H1 (cell line): ENCODE results near the gene SLU7. TPM values are rescaled to one million over a fixed set of nuclear protein-coding genes. Genes with fewer than 3 reads are reported as not detected.
A peak's percentile ranks its signal among the peaks of the same experiment; 100 is the strongest.

Experiments used
- CTCF ChIA-PET: fragments of 300-600 bp; sonication (Branson Sonifier 250); formaldehyde crosslinking; loops from one replicate; lab custom pipeline; 2021; ENCODE audit not compliant: partially characterized antibody; lab: Charles Lee
- POLR2A ChIA-PET: fragments of 300-600 bp; sonication (Branson Sonifier 250); formaldehyde crosslinking; loops from one replicate; lab custom pipeline; 2021; ENCODE audit warnings: inconsistent platforms; ENCODE audit not compliant: partially characterized antibody; lab: Charles Lee
- DNase-seq, 2 experiments: peaks; one replicate each; pipeline versions ENCODE4 v3.0.0 to v3.0.0-alpha.2; 2010 to 2022; ENCODE audit warnings: low spot score in 2 of 2, low read depth in 1 of 2, mixed read lengths in 1 of 2
- FAIRE-seq: peaks from 2 replicates; lab custom pipeline; 2011; peaks lifted over from hg19 to GRCh38; lab: Jason Lieb, UNC
- H2AFZ ChIP-seq: 2 replicates; pipeline ENCODE4 v1.8.1; 2012; ENCODE audit warnings: low read length, inconsistent platforms
- H2AK5ac ChIP-seq: 2 replicates; pipeline ENCODE4 v1.6.1; 2013; ENCODE audit warnings: low read depth, low read length
- H2BK120ac ChIP-seq: replicated peaks from 2 replicates; pipeline ENCODE3; 2013; ENCODE audit warnings: low read depth, low read length, inconsistent platforms
- H2BK12ac ChIP-seq: 2 replicates; pipeline ENCODE4 v1.6.1; 2013; ENCODE audit warnings: low read depth, low read length
- H2BK15ac ChIP-seq: 2 replicates; pipeline ENCODE4 v1.6.1; 2013; ENCODE audit warnings: low read length
- H2BK20ac ChIP-seq: 2 replicates; pipeline ENCODE4 v1.6.1; 2013; ENCODE audit warnings: low read length
- H2BK5ac ChIP-seq: 2 replicates; pipeline ENCODE4 v1.6.1; 2013; ENCODE audit warnings: low read depth, low read length
- H3K14ac ChIP-seq: 2 replicates; pipeline ENCODE4 v1.6.1; 2013; ENCODE audit warnings: inconsistent platforms; ENCODE audit not compliant: insufficient read length
- H3K18ac ChIP-seq: 2 replicates; pipeline ENCODE4 v1.6.1; 2013; ENCODE audit warnings: low read length; ENCODE audit errors: extremely low read depth
- H3K23ac ChIP-seq: 2 replicates; pipeline ENCODE4 v1.6.1; 2013; ENCODE audit warnings: inconsistent platforms; ENCODE audit not compliant: insufficient read length
- H3K23me2 ChIP-seq: 2 replicates; pipeline ENCODE4 v1.6.1; 2013; ENCODE audit warnings: low read depth, low read length
- H3K27ac ChIP-seq: 2 replicates; pipeline ENCODE4 v1.6.1; 2011; ENCODE audit warnings: low read depth, low read length, inconsistent platforms
- H3K27me3 ChIP-seq, 4 experiments: replicated peaks in 1 of 4; 1 replicate in 1 of 4; 2 replicates in 3 of 4; pipeline versions ENCODE4 v1.6.1 to v1.8.1; 2011 to 2013; ENCODE audit warnings: low read length in 3 of 4, mild to moderate bottlenecking in 3 of 4, inconsistent platforms in 2 of 4, mixed read lengths in 2 of 4, moderate library complexity in 1 of 4; ENCODE audit not compliant: control insufficient read depth in 3 of 4, insufficient read depth in 3 of 4; ENCODE audit errors: extremely low read depth in 1 of 4
- H3K36me3 ChIP-seq, 4 experiments: 2 replicates each; pipeline versions ENCODE4 v1.6.1 to v1.8.1; 2011 to 2013; ENCODE audit warnings: mild to moderate bottlenecking in 4 of 4, low read length in 3 of 4, moderate library complexity in 2 of 4, control low read depth in 1 of 4, inconsistent platforms in 1 of 4; ENCODE audit not compliant: insufficient read depth in 4 of 4, control insufficient read depth in 2 of 4
- H3K4ac ChIP-seq: replicated peaks from 2 replicates; pipeline ENCODE3; 2013; ENCODE audit warnings: low read length, low read depth, mixed read lengths, inconsistent platforms; ENCODE audit not compliant: insufficient read length
- H3K4me1 ChIP-seq, 4 experiments: replicated peaks in 1 of 4; 1 replicate in 1 of 4; 2 replicates in 3 of 4; pipeline versions ENCODE4 v1.6.1 to v1.8.1; 2011 to 2013; ENCODE audit warnings: low read length in 3 of 4, inconsistent platforms in 2 of 4, mixed read lengths in 1 of 4; ENCODE audit not compliant: insufficient read depth in 4 of 4, control insufficient read depth in 3 of 4
- H3K4me2 ChIP-seq, 2 experiments: 2 replicates each; pipeline versions ENCODE4 v1.6.1 to v1.8.1; 2011 to 2013; ENCODE audit warnings: low read depth in 2 of 2, low read length in 2 of 2, control low read depth in 1 of 2, inconsistent platforms in 1 of 2, mild to moderate bottlenecking in 1 of 2; ENCODE audit not compliant: insufficient read depth in 1 of 2
- H3K4me3 ChIP-seq, 4 experiments: fragments of 200-600, 300-600 bp in 1 of 4; sonication (generic), shearing (Covaris generic), sonication (Bioruptor Twin) in 1 of 4; 2 replicates each; pipeline versions ENCODE4 v1.5.1 to v1.8.1; 2011 to 2016; ENCODE audit warnings: low read length in 4 of 4, low read depth in 3 of 4, control low read depth in 2 of 4, inconsistent platforms in 2 of 4, mild to moderate bottlenecking in 2 of 4, mixed read lengths in 1 of 4, moderate library complexity in 1 of 4; ENCODE audit not compliant: insufficient read depth in 2 of 4; ENCODE audit errors: extremely low read depth in 1 of 4
- H3K56ac ChIP-seq: replicated peaks from 2 replicates; pipeline ENCODE3; 2013; ENCODE audit warnings: low read depth, mild to moderate bottlenecking, mixed read lengths, low read length, inconsistent platforms; ENCODE audit not compliant: insufficient read length
- H3K79me1 ChIP-seq: 2 replicates; pipeline ENCODE4 v1.6.1; 2013; ENCODE audit warnings: low read depth, low read length, control low read depth
- H3K79me2 ChIP-seq, 2 experiments: 2 replicates each; pipeline versions ENCODE4 v1.6.1 to v1.8.1; 2012 to 2013; ENCODE audit warnings: low read length in 2 of 2, mild to moderate bottlenecking in 2 of 2, inconsistent platforms in 1 of 2; ENCODE audit not compliant: insufficient read depth in 2 of 2, control insufficient read depth in 1 of 2
- H3K9ac ChIP-seq, 4 experiments: replicated peaks in 1 of 4; 1 replicate in 1 of 4; 2 replicates in 3 of 4; pipeline versions ENCODE4 v1.6.1 to v1.8.1; 2011 to 2013; ENCODE audit warnings: low read depth in 3 of 4, low read length in 3 of 4, control low read depth in 2 of 4, mild to moderate bottlenecking in 2 of 4, moderate library complexity in 2 of 4, inconsistent platforms in 1 of 4; ENCODE audit errors: extremely low read depth in 1 of 4
- H3K9me3 ChIP-seq, 2 experiments: 2 replicates each; pipeline versions ENCODE4 v1.6.1 to v1.8.1; 2012 to 2013; ENCODE audit warnings: mild to moderate bottlenecking in 2 of 2, moderate library complexity in 2 of 2, control low read depth in 1 of 2, inconsistent platforms in 1 of 2, low read depth in 1 of 2, low read length in 1 of 2, mixed read lengths in 1 of 2; ENCODE audit not compliant: insufficient read depth in 2 of 2
- H4K20me1 ChIP-seq, 2 experiments: replicated peaks in 1 of 2; 2 replicates each; pipeline versions ENCODE3 to v1.8.1; 2011 to 2013; ENCODE audit warnings: inconsistent platforms in 2 of 2, low read length in 2 of 2, mild to moderate bottlenecking in 1 of 2; ENCODE audit not compliant: insufficient read depth in 2 of 2, control insufficient read depth in 1 of 2
- H4K5ac ChIP-seq: 2 replicates; pipeline ENCODE4 v1.6.1; 2013; ENCODE audit warnings: low read length, low read depth, mixed read lengths, inconsistent platforms; ENCODE audit not compliant: insufficient read length
- H4K8ac ChIP-seq: 2 replicates; pipeline ENCODE4 v1.8.0; 2013; ENCODE audit warnings: mild to moderate bottlenecking, moderate library complexity, low read length, inconsistent platforms; ENCODE audit not compliant: insufficient read depth; ENCODE audit errors: extremely low read depth
- H4K91ac ChIP-seq: replicated peaks from 2 replicates; pipeline ENCODE3; 2013; ENCODE audit warnings: low read length, mixed read lengths, inconsistent platforms; ENCODE audit not compliant: insufficient read length
- BCL11A ChIP-seq, 2 experiments: IDR thresholded peaks; one replicate each; pipeline ENCODE4 v1.6.1; 2011; ENCODE audit warnings: low read depth in 2 of 2, low read length in 2 of 2, mild to moderate bottlenecking in 2 of 2
- EZH2 ChIP-seq: fragments of 200-600 bp; sonication (generic); IDR thresholded peaks from 2 replicates; pipeline ENCODE4 v1.7.1; 2012; ENCODE audit warnings: low read depth, mild to moderate bottlenecking, moderate library complexity, low read length, inconsistent platforms; ENCODE audit not compliant: severe bottlenecking
- POLR2A ChIP-seq, 2 experiments: IDR thresholded peaks; 1 replicate in 1 of 2; 2 replicates in 1 of 2; pipeline ENCODE4 v1.6.1; 2011; ENCODE audit warnings: low read depth in 2 of 2, low read length in 2 of 2, mild to moderate bottlenecking in 2 of 2; ENCODE audit errors: control extremely low read depth in 1 of 2
- SAP30 ChIP-seq: fragments of 300-600 bp; sonication (generic); IDR thresholded peaks from 2 replicates; pipeline ENCODE4 v1.7.1; 2012; ENCODE audit warnings: low read length, moderate library complexity, mild to moderate bottlenecking, inconsistent platforms; ENCODE audit not compliant: insufficient read depth, insufficient replicate concordance
- SIX5 ChIP-seq: IDR thresholded peaks from 2 replicates; pipeline ENCODE4 v1.6.1; 2011; ENCODE audit warnings: mild to moderate bottlenecking, low read depth, low read length
- SRF ChIP-seq: IDR thresholded peaks from 2 replicates; pipeline ENCODE4 v1.6.1; 2011; ENCODE audit warnings: mild to moderate bottlenecking, low read depth, low read length, moderate library complexity
- TAF7 ChIP-seq: optimal IDR thresholded peaks from 2 replicates; pipeline ENCODE3; 2011; ENCODE audit warnings: low read depth, mild to moderate bottlenecking, inconsistent platforms, low read length, moderate library complexity, borderline replicate concordance
- WGBS, 2 experiments: shearing (Covaris generic) in 1 of 2; methylation state at CpG; one replicate each; pipeline versions ENCODE4 v1.1.6 to v1.1.7; 2013 to 2015; ENCODE audit warnings: low lambda C conversion rate in 2 of 2, mixed read lengths in 2 of 2, inconsistent platforms in 1 of 2, low coverage in 1 of 2, missing lambda C conversion rate in 1 of 2; ENCODE audit not compliant: insufficient replicate concordance in 2 of 2, insufficient coverage in 1 of 2, insufficient read length in 1 of 2; ENCODE audit errors: extremely low coverage in 1 of 2, missing lambda C conversion rate in 1 of 2; 5-methylcytosine and 5-hydroxymethylcytosine counted together
- polyA plus RNA-seq, 7 experiments: library from polyadenylated mRNA; depleted of rRNA in 3 of 7; stranded (reverse) in 5 of 7; unstranded in 2 of 7; fragments of >200 nt in 5 of 7; fragments of 200-250 nt in 2 of 7; gene quantifications; 1 replicate in 5 of 7; 2 replicates in 1 of 7; 4 replicates in 1 of 7; pipeline versions ENCODE4 v1.2.1 to v1.2.3, GENCODE V29; 2011 to 2013; ENCODE audit warnings: missing spikeins in 2 of 7, mixed read lengths in 2 of 7
- total RNA-seq: library from RNA; stranded (reverse); fragmentation: NEBNext Ultra II Directional; extraction: Animal tissue kit (Norgen Biotek cat#: 25700); gene quantifications from 2 replicates; pipeline ENCODE4 v1.2.1, GENCODE V29; 2021
- TF ChIP-seq, protein P1 (sequence below): IDR thresholded peaks from 2 replicates; pipeline ENCODE4 v1.6.1; 2012; ENCODE audit warnings: low read length, inconsistent platforms

The SLU7 gene
- total and polyA plus RNA-seq, 2 of the 8 experiments (the other 6 are each of a cell fraction or from before 2014, with no cell fraction given): 6.0 to 34.1 TPM

DNA sequence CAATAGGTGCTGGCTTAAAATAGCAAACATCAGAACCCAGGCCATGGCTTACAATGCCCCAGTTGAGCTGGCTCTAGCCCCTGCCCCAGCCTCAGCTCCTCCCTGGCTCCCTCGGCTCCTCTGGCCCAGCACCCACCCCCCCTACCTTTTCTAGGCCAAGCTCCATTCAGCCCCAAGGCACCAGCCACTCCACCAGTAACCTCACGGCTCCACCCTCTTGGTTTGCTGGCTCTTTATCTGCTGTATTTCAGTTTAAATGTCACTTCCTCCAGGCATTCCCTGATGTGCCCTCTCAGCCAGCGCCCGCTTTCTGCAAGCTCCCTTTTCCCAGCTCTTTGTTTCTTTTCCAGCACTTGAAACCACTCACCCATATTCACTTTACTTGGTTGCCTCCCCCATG lies 59.1 kb downstream of the SLU7 start:
- no peak overlapping the region for H2BK15ac ChIP-seq
- no peak overlapping the region for H2AK5ac ChIP-seq
- H4K20me1 ChIP-seq: no peaks in the 10 kb centered on the region
- H3K9ac ChIP-seq: no peak overlapping the region; a peak in 1 of 7 replicates
- H3K23ac ChIP-seq: no peak overlapping the region
- H3K9me3 ChIP-seq: no peaks in the 10 kb centered on the region
- H2BK12ac ChIP-seq: no peak overlapping the region
- ChIA-PET POLR2A (interaction anchor here (0.5 to 1.2 kb wide), 4 partner anchors 10 to 51 kb away, joined by 3 read pairs; partner anchors contain the start of genes C1QTNF2 and CCNJL), CTCF (interaction anchor here (0.7 to 6.1 kb wide), 8 partner anchors 10 to 180 kb away, joined by 3 to 30 read pairs (median 3); partner anchors contain the start of gene C1QTNF2)
- no peak for TF ChIP-seq BCL11A (IDR thresholded peaks at IDR 0.05; ENCODE audit: low read depth in 2 of 2, low read length in 2 of 2)
- TF ChIP-seq, protein P1, sequence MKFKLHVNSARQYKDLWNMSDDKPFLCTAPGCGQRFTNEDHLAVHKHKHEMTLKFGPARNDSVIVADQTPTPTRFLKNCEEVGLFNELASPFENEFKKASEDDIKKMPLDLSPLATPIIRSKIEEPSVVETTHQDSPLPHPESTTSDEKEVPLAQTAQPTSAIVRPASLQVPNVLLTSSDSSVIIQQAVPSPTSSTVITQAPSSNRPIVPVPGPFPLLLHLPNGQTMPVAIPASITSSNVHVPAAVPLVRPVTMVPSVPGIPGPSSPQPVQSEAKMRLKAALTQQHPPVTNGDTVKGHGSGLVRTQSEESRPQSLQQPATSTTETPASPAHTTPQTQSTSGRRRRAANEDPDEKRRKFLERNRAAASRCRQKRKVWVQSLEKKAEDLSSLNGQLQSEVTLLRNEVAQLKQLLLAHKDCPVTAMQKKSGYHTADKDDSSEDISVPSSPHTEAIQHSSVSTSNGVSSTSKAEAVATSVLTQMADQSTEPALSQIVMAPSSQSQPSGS: no peak
- TF ChIP-seq SIX5: no peak
- no peak for TF ChIP-seq EZH2
- TF ChIP-seq POLR2A (IDR thresholded peaks at IDR 0.05; ENCODE audit: control extremely low read depth in 1 of 2, low read depth in 2 of 2, low read length in 2 of 2): no peak
- TF ChIP-seq SRF: no peak
- TF ChIP-seq SAP30: no peak
- no peak for TF ChIP-seq TAF7
- H3K4ac ChIP-seq: no peak overlapping the region
- no peak overlapping the region for H3K14ac ChIP-seq
- H2BK20ac ChIP-seq: no peak overlapping the region
- 81% methylated on average over 4 of the region's 4 CpGs; no CpG with 5 or more reads in 1 of the 2 experiments for WGBS, 2 experiments
- no peaks in the 10 kb centered on the region for H3K79me2 ChIP-seq
- peak overlapping the region; percentile 31; the same call in 1 of the 2 replicates for H2AFZ ChIP-seq
- H3K23me2 ChIP-seq: no peaks in the 10 kb centered on the region
- H4K91ac ChIP-seq: no peak overlapping the region
- H3K18ac ChIP-seq: no peak overlapping the region; the same call in 1 of the 2 replicates
- H3K4me1 ChIP-seq: peaks cover 0 to 2% (median 1%) of the 10 kb centered on the region in 4 experiments; a peak in 5 of 7 replicates
- no peak overlapping the region for H3K27ac ChIP-seq
- no peaks in the 10 kb centered on the region; a peak in 1 of 7 replicates for H3K27me3 ChIP-seq
- no peak overlapping the region for H3K4me3 ChIP-seq
- no peak overlapping the region for H2BK120ac ChIP-seq
- no peak for FAIRE-seq
- H2BK5ac ChIP-seq: no peak overlapping the region
- peak overlapping the region; percentile 76 for H4K8ac ChIP-seq
- DNase-seq: no peak
- H3K56ac ChIP-seq: no peak overlapping the region
- H3K4me2 ChIP-seq: peak overlapping the region in 1 of 2 experiments; percentile 17; a peak in 1 of 4 replicates
- no peaks in the 10 kb centered on the region for H3K79me1 ChIP-seq
- H3K36me3 ChIP-seq: no peaks in the 10 kb centered on the region
- H4K5ac ChIP-seq: no peak overlapping the region
